CD4-positive, alpha-beta T cell treated with Interleukin-12 subunit alpha and Interleukin-12 subunit beta, for 1 hour (primary cell): ENCODE measurements around the gene FLRT1.

Source experiments
- DNase-seq: peaks from one replicate; pipeline ENCODE4 v3.0.0-alpha.2; 2020

FLRT1 gene

GRCh38 chr11:64069401-64070313 is 33.9 kb downstream of the FLRT1 start:
- DNase-seq, result no peak

- DNase-seq, result no peak
Measured at GRCh38 chr11:64070314-64070681, 34.6 kb downstream of the FLRT1 start.

- no peak for DNase-seq
Measured at GRCh38 chr11:64071849-64072248, 36.1 kb downstream of the FLRT1 start.

- no peak for DNase-seq
Measured at GRCh38 chr11:64072403-64072802, 36.7 kb downstream of the FLRT1 start.

- no peak for DNase-seq
Measured at GRCh38 chr11:64072871-64073270, 37.1 kb downstream of the FLRT1 start.

- no peak for DNase-seq
Measured at GRCh38 chr11:64073542-64073941, 37.8 kb downstream of the FLRT1 start.

- peak; percentile 28 for DNase-seq
Measured at GRCh38 chr11:64074239-64074638, 38.5 kb downstream of the FLRT1 start.

- DNase-seq, result no peak
Measured at GRCh38 chr11:64076758-64077157, 41.0 kb downstream of the FLRT1 start.

- no peak for DNase-seq
Measured at GRCh38 chr11:64077607-64078006, 41.9 kb downstream of the FLRT1 start.

- no peak for DNase-seq
Measured at GRCh38 chr11:64078284-64078683, 42.6 kb downstream of the FLRT1 start.

GRCh38 chr11:64078905-64079304 is 43.2 kb downstream of the FLRT1 start:
- DNase-seq, result no peak

- DNase-seq, result no peak
Measured at GRCh38 chr11:64080390-64080789, 44.7 kb downstream of the FLRT1 start.

- no peak for DNase-seq
Measured at GRCh38 chr11:64081745-64082442, 46.2 kb downstream of the FLRT1 start.

GRCh38 chr11:64083398-64084080 is 47.8 kb downstream of the FLRT1 start:
- no peak for DNase-seq

GRCh38 chr11:64084146-64084950 is 48.6 kb downstream of the FLRT1 start:
- DNase-seq, result no peak

- no peak for DNase-seq
Measured at GRCh38 chr11:64084951-64085710, 49.4 kb downstream of the FLRT1 start.
